GM12878 (cell line): Measurements from ENCODE around the gene ZBTB7B. TPM values are rescaled to one million over a fixed set of nuclear protein-coding genes. Genes with fewer than 3 reads are reported as not detected.

Experiments
- ATAC-seq: fragments of 200-7000 bp; cut with Tn5 transposase; 3 replicates; pipeline ENCODE4 v1.9.1; 2020; ENCODE audit warnings: mild to moderate bottlenecking, moderate library complexity
- BruUV-seq: library from RNA; stranded (reverse); fragments of 400-500 nt; replicated peaks from 2 replicates; lab custom pipeline; 2021; lab: Mats Ljungman, UMichigan
- CTCF ChIA-PET: fragments of 300-600 bp; sonication (Branson Sonifier 250); formaldehyde crosslinking; extraction: SDS; loops from one replicate; lab custom pipeline; 2021; ENCODE audit warnings: inconsistent platforms; lab: Yijun Ruan, JAX
- POLR2A ChIA-PET: fragments of 350-600 bp; formaldehyde crosslinking; extraction: SDS; loops from one replicate; lab custom pipeline; 2021; ENCODE audit warnings: inconsistent platforms; lab: Charles Lee
- RAD21 ChIA-PET: fragments of 300-600 bp; sonication (Branson Sonifier 250); formaldehyde crosslinking; loops from one replicate; lab custom pipeline; 2023; ENCODE audit warnings: antibody characterized with exemption; ENCODE audit not compliant: unreplicated experiment; lab: Charles Lee
- SMC1A ChIA-PET: fragments of 300-600 bp; sonication (Branson Sonifier 250); formaldehyde crosslinking; loops from one replicate; lab custom pipeline; 2023; ENCODE audit not compliant: unreplicated experiment, uncharacterized antibody; lab: Charles Lee
- DNase-seq: peaks from one replicate; pipeline ENCODE4 v3.0.0-alpha.2; 2011; ENCODE audit warnings: low read depth, low spot score
- FAIRE-seq: peaks from 3 replicates; lab custom pipeline; 2011; peaks lifted over from hg19 to GRCh38; lab: Jason Lieb, UNC
- H2AFZ ChIP-seq: 2 replicates; pipeline ENCODE4 v1.6.0; 2011; ENCODE audit warnings: low read depth, low read length, control low read depth; ENCODE audit not compliant: control insufficient read depth
- H3K27ac ChIP-seq: 2 replicates; pipeline ENCODE4 v1.5.1; 2011; ENCODE audit warnings: control low read depth; ENCODE audit not compliant: control insufficient read depth, insufficient read depth
- H3K27me3 ChIP-seq, 2 experiments: replicated peaks in 1 of 2; 2 replicates each; pipeline versions ENCODE4 v1.6.0 to v1.6.1; 2011; ENCODE audit warnings: low read length in 1 of 2; ENCODE audit not compliant: control insufficient read depth in 2 of 2, insufficient read depth in 2 of 2
- H3K36me3 ChIP-seq, 2 experiments: 2 replicates each; pipeline ENCODE4 v1.5.1; 2011; ENCODE audit warnings: low read length in 1 of 2; ENCODE audit not compliant: control insufficient read depth in 2 of 2, insufficient read depth in 2 of 2
- H3K4me1 ChIP-seq: 2 replicates; pipeline ENCODE4 v1.6.1; 2011; ENCODE audit warnings: mild to moderate bottlenecking, low read length, moderate library complexity, mixed read lengths; ENCODE audit not compliant: control insufficient read depth, insufficient read depth
- H3K4me2 ChIP-seq: 2 replicates; pipeline ENCODE4 v1.6.0; 2011; ENCODE audit warnings: control low read depth; ENCODE audit not compliant: control insufficient read depth, insufficient read depth
- H3K4me3 ChIP-seq: fragments of 200-600 bp; sonication (generic); 2 replicates; pipeline ENCODE4 v1.5.1; 2016
- H3K79me2 ChIP-seq: 2 replicates; pipeline ENCODE4 v1.6.0; 2011; ENCODE audit warnings: low read length; ENCODE audit not compliant: control insufficient read depth, insufficient read depth
- H3K9ac ChIP-seq: 2 replicates; pipeline ENCODE4 v1.8.0; 2011; ENCODE audit warnings: low read length, control low read depth, mixed read lengths; ENCODE audit not compliant: control insufficient read depth, insufficient read depth
- H3K9me3 ChIP-seq: replicated peaks from 3 replicates; pipeline ENCODE4 v1.5.1; 2011; ENCODE audit warnings: mild to moderate bottlenecking, low read length; ENCODE audit not compliant: control insufficient read depth, insufficient read depth
- H4K20me1 ChIP-seq: 2 replicates; pipeline ENCODE4 v1.6.0; 2011; ENCODE audit not compliant: control insufficient read depth, insufficient read depth
- BCL11A ChIP-seq: IDR thresholded peaks from 2 replicates; pipeline ENCODE4 v1.6.1; 2011; ENCODE audit warnings: low read depth, low read length
- FOXM1 ChIP-seq: IDR thresholded peaks from 2 replicates; pipeline ENCODE4 v1.6.1; 2012; ENCODE audit warnings: low read depth, mild to moderate bottlenecking, inconsistent platforms, low read length, moderate library complexity
- IRF4 ChIP-seq: IDR thresholded peaks from 2 replicates; pipeline ENCODE4 v1.6.1; 2011; ENCODE audit warnings: low read depth, low read length
- MXI1 ChIP-seq: fragments of 150-350 bp; IDR thresholded peaks from 2 replicates; pipeline ENCODE4 v1.6.1; 2011; ENCODE audit warnings: low read depth, mild to moderate bottlenecking, inconsistent platforms, low read length, improper control_type of control experiment
- NRF1 ChIP-seq: conservative IDR thresholded peaks from 2 replicates; pipeline ENCODE4 v1.6.1; 2011; ENCODE audit warnings: mild to moderate bottlenecking, low read depth, low read length, improper control_type of control experiment
- POLR2A ChIP-seq: IDR thresholded peaks from 2 replicates; pipeline ENCODE4 v1.6.1; 2011; ENCODE audit warnings: low read depth, mild to moderate bottlenecking, low read length
- RAD51 ChIP-seq: fragments of 450-650 bp; IDR thresholded peaks from 2 replicates; pipeline ENCODE4 v1.6.1; 2016; ENCODE audit warnings: moderate library complexity, mild to moderate bottlenecking, inconsistent platforms
- WGBS: methylation state at CpG from one replicate; pipeline ENCODE4 v1.1.6; 2016; ENCODE audit warnings: low lambda C conversion rate; ENCODE audit not compliant: insufficient replicate concordance, insufficient coverage; ENCODE audit errors: missing lambda C conversion rate; 5-methylcytosine and 5-hydroxymethylcytosine counted together
- in situ Hi-C: fragments of 300-500 bp; cut with MboI; formaldehyde crosslinking; loops from 9 replicates; pipeline ENCODE4 v1.14.3; 2018; ENCODE audit warnings: mixed read lengths
- intact Hi-C: fragments of 100-400 bp; cut with micrococcal nuclease; formaldehyde crosslinking; loops from one replicate; pipeline ENCODE4 v1.14.2; 2022; ENCODE audit not compliant: unreplicated experiment
- polyA plus RNA-seq, 11 experiments: library from polyadenylated mRNA; depleted of rRNA in 4 of 11; unstranded in 6 of 11; stranded (reverse) in 5 of 11; fragments of >200 nt; fragmentation: Nextera tagmentation in 4 of 11; fragmentation: Illumina TruSeq in 1 of 11; extraction: Ambion mirVana in 4 of 11; extraction: Trizol in 1 of 11; gene quantifications; 1 replicate in 1 of 11; 2 replicates in 10 of 11; pipeline versions ENCODE4 v1.2.1 to v1.2.3, GENCODE V29; 2011 to 2016; ENCODE audit warnings: inconsistent platforms in 2 of 11, missing spikeins in 2 of 11, low read depth in 1 of 11
- total RNA-seq, 4 experiments: library from RNA; depleted of rRNA in 3 of 4; stranded (reverse); fragments of >200 nt in 3 of 4; fragmentation: Illumina TruSeq in 1 of 4; extraction: Trizol in 1 of 4; gene quantifications; 2 replicates each; pipeline versions ENCODE4 v1.2.1 to v1.2.3, GENCODE V29; 2013 to 2021
- TF ChIP-seq, protein P1 (sequence below): fragments of 450-650 bp; conservative IDR thresholded peaks from 2 replicates; pipeline ENCODE4 v1.6.1; 2017; ENCODE audit warnings: mild to moderate bottlenecking, moderate library complexity
- TF ChIP-seq, protein P2 (sequence below): IDR thresholded peaks from 2 replicates; pipeline ENCODE4 v1.6.1; 2011; ENCODE audit warnings: low read depth, low read length, improper control_type of control experiment, borderline replicate concordance
- TF ChIP-seq, protein P3 (sequence below): fragments of 150-350 bp; IDR thresholded peaks from 2 replicates; pipeline ENCODE4 v1.6.1; 2016; ENCODE audit warnings: low read depth, low read length

Gene ZBTB7B
- total and polyA plus RNA-seq, 10 of the 15 experiments (the other 5 are each of a cell fraction or from before 2014, with no cell fraction given): 0.11 to 44.9 (median 11.3) TPM

DNA sequence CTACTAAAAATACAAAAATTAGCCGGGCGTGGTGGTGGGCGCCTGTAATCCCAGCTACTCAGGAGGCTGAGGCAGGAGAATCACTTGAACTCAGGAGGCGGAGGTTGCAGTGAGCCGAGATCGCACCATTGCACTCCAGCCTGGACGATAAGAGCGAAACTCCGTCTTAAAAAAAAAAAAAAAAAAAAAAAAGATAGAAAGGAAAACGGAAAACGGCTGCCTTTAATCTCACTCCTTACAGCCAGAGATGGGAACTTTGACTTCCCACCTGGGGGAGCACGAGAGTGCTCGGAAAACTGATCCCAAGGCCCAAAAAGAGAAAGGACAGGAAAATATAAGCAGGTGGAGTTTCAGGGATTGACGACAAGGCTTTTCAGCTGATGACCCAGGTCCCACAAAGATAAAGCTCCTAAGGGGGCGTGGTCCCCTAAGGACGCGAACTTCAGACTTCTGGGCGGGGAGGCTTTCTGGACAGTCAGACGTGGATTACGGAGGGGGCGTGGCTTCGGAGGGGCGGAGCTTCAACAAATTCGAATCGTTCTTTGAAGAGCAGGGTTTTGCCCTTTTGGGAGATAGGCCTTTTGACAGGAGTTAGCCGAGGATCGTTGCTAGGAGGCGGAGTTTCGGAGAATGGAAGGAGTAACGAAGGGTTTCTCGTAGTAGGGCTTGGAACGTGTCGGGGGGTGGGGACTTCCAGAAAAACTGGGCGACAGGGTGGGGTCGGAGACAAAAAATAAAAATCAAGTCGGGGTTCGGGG lies 29.1 kb upstream of the ZBTB7B start (continued):
- TF ChIP-seq, protein P1, sequence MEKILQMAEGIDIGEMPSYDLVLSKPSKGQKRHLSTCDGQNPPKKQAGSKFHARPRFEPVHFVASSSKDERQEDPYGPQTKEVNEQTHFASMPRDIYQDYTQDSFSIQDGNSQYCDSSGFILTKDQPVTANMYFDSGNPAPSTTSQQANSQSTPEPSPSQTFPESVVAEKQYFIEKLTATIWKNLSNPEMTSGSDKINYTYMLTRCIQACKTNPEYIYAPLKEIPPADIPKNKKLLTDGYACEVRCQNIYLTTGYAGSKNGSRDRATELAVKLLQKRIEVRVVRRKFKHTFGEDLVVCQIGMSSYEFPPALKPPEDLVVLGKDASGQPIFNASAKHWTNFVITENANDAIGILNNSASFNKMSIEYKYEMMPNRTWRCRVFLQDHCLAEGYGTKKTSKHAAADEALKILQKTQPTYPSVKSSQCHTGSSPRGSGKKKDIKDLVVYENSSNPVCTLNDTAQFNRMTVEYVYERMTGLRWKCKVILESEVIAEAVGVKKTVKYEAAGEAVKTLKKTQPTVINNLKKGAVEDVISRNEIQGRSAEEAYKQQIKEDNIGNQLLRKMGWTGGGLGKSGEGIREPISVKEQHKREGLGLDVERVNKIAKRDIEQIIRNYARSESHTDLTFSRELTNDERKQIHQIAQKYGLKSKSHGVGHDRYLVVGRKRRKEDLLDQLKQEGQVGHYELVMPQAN: peak; percentile 54; the same call in 1 of the 2 replicates
- peak; percentile 57 for TF ChIP-seq POLR2A

DNA sequence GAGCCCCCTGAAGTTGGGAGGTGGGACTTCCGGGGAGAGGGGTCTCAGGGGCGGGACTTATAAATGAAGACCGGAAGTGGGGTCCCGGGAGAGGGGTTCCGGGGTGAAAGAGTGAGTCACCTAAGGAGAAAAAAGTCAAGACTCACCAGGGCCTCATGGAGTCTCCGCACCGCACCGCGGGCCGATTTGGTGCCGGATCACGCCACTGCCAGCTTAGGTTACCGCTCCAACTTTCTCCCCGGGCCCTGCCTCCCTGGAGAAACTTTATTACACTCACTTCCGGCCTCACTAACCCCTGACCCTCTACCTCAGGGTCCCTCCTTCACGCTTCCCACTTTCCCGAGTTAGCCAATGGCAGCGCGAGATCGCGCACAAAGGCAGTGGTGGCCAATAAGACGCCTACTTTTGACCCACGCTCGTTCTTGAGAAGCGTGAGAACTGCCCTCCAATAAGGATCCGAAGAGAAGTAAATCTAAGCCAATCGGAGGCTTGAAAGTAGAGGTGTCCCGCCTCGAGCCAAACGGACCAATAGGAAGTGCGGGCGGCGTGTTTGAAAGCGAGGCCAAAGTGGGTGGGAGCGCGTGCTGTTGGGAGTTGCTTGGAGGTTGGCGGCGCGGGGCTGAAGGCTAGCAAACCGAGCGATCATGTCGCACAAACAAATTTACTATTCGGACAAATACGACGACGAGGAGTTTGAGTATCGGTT lies 28.3 kb upstream of the ZBTB7B start, which contains the start of gene CKS1B:
CKS1B (plus strand) TSS at position 580 of the 706 bp plus-strand sequence; CDS start at position 645, 65 bp downstream.
- CTCF ChIA-PET: interaction anchor here (0.6 to 20.6 kb wide), 18 partner anchors 9 to 226 kb away, joined by 3 to 226 read pairs (median 4); partner anchors contain the start of genes FLAD1, LENEP, PBXIP1 and ZBTB7B
- SMC1A ChIA-PET: interaction anchor here (0.9 to 5.4 kb wide), 13 partner anchors 9 to 415 kb away, joined by 3 to 30 read pairs (median 4); partner anchors contain the start of genes FLAD1 and PBXIP1
- H3K27ac ChIP-seq: peak within 1 kb of the TSS; percentile 96
- no peaks in the 10 kb centered on the region for H3K9me3 ChIP-seq
- ATAC-seq: peak; percentile 87
- peak; percentile 100 for DNase-seq
- BruUV-seq: no TSS peak
- POLR2A ChIA-PET: interaction anchor here (0.7 to 9.8 kb wide), 15 partner anchors 8 to 1009 kb away, joined by 3 to 140 read pairs (median 5); partner anchors contain the start of genes FLAD1, KCNN3, PBXIP1 and PMVK
- peak within 1 kb of the TSS; percentile 82 for H2AFZ ChIP-seq
- peak within 1 kb of the TSS; percentile 93 for H3K9ac ChIP-seq
- peak within 1 kb of the TSS; percentile 89 for H3K4me2 ChIP-seq
- intact Hi-C loops: loop anchor here (1.0 to 5.0 kb wide), 2 partner anchors 25 to 88 kb away; partner anchors contain the start of gene EFNA4
- H3K4me1 ChIP-seq: peaks cover 28% of the 10 kb centered on the region
- peaks cover 77% of the 10 kb centered on the region for H3K79me2 ChIP-seq
- RAD21 ChIA-PET: interaction anchor here (0.7 to 1.7 kb wide), 19 partner anchors 8 to 111 kb away, joined by 3 to 16 read pairs (median 4); partner anchors contain the start of genes ADAM15, FLAD1, KCNN3 and PBXIP1
- in situ Hi-C loops: no loop called here
- peak; percentile 97 for FAIRE-seq
- peak within 1 kb of the TSS; percentile 90 for H3K4me3 ChIP-seq
- no peaks in the 10 kb centered on the region for H4K20me1 ChIP-seq
- WGBS: under 1% methylated on average over 43 of the region's 47 CpGs
- peaks cover 0 to 8% of the 10 kb centered on the region in 2 experiments; a peak in 2 of 4 replicates for H3K36me3 ChIP-seq
- H3K27me3 ChIP-seq: no peaks in the 10 kb centered on the region
- TF ChIP-seq, protein P2, sequence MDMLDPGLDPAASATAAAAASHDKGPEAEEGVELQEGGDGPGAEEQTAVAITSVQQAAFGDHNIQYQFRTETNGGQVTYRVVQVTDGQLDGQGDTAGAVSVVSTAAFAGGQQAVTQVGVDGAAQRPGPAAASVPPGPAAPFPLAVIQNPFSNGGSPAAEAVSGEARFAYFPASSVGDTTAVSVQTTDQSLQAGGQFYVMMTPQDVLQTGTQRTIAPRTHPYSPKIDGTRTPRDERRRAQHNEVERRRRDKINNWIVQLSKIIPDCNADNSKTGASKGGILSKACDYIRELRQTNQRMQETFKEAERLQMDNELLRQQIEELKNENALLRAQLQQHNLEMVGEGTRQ: no peak
- TF ChIP-seq BCL11A (no peak), FOXM1 (peak; percentile 93), IRF4 (0 out of 2 replicates have a peak, but pooled peaks have one; percentile 7), MXI1 (peak; percentile 100), RAD51 (0 out of 2 replicates have a peak, but pooled peaks have one; percentile 18), NRF1 (no peak; the same call in 1 of the 2 replicates)
- TF ChIP-seq, protein P3, sequence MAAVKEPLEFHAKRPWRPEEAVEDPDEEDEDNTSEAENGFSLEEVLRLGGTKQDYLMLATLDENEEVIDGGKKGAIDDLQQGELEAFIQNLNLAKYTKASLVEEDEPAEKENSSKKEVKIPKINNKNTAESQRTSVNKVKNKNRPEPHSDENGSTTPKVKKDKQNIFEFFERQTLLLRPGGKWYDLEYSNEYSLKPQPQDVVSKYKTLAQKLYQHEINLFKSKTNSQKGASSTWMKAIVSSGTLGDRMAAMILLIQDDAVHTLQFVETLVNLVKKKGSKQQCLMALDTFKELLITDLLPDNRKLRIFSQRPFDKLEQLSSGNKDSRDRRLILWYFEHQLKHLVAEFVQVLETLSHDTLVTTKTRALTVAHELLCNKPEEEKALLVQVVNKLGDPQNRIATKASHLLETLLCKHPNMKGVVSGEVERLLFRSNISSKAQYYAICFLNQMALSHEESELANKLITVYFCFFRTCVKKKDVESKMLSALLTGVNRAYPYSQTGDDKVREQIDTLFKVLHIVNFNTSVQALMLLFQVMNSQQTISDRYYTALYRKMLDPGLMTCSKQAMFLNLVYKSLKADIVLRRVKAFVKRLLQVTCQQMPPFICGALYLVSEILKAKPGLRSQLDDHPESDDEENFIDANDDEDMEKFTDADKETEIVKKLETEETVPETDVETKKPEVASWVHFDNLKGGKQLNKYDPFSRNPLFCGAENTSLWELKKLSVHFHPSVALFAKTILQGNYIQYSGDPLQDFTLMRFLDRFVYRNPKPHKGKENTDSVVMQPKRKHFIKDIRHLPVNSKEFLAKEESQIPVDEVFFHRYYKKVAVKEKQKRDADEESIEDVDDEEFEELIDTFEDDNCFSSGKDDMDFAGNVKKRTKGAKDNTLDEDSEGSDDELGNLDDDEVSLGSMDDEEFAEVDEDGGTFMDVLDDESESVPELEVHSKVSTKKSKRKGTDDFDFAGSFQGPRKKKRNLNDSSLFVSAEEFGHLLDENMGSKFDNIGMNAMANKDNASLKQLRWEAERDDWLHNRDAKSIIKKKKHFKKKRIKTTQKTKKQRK: peak; percentile 86
